IMR-90 (cell line): ENCODE measurements around the gene MND1.

Experiments
- CEBPB ChIP-seq: IDR thresholded peaks from 2 replicates; pipeline ENCODE4 v1.6.1; 2012; ENCODE audit warnings: low read depth, low read length, improper control_type of control experiment
- CTCF ChIP-seq: conservative IDR thresholded peaks from 2 replicates; pipeline ENCODE4 v1.5.1; 2012; ENCODE audit warnings: mild to moderate bottlenecking, low read depth, low read length, improper control_type of control experiment
- FOS ChIP-seq: fragments of 150-350 bp; IDR thresholded peaks from 2 replicates; pipeline ENCODE4 v1.6.1; 2016; ENCODE audit warnings: low read depth, low read length
- MAZ ChIP-seq: IDR thresholded peaks from 2 replicates; pipeline ENCODE4 v1.6.1; 2012; ENCODE audit warnings: low read depth, mild to moderate bottlenecking, low read length, improper control_type of control experiment, moderate library complexity, borderline replicate concordance
- POLR2A ChIP-seq: IDR thresholded peaks from 2 replicates; pipeline ENCODE4 v1.6.1; 2012; ENCODE audit warnings: mild to moderate bottlenecking, low read depth, low read length
- RAD21 ChIP-seq: IDR thresholded peaks from 2 replicates; pipeline ENCODE4 v1.6.1; 2012; ENCODE audit warnings: low read length, improper control_type of control experiment
- SMC3 ChIP-seq: fragments of 150-350 bp; IDR thresholded peaks from 2 replicates; pipeline ENCODE4 v1.6.1; 2016; ENCODE audit warnings: low read depth, mild to moderate bottlenecking, antibody characterized with exemption, low read length, moderate library complexity
- USF2 ChIP-seq: fragments of 150-350 bp; IDR thresholded peaks from 2 replicates; pipeline ENCODE4 v1.6.1; 2017; ENCODE audit warnings: mild to moderate bottlenecking, antibody characterized with exemption, low read length, low read depth

- TF ChIP-seq CTCF (no peak), CEBPB (no peak), RAD21 (no peak), POLR2A (no peak), USF2 (no peak), FOS (no peak), SMC3 (no peak), MAZ (no peak)
Observed at GRCh38 chr4:153383131-153383530, 38.6 kb downstream of the MND1 start.
